ENCODE data around the gene PTPRS.
A peak's percentile ranks its signal among the peaks of the same experiment; 100 is the strongest.

The PTPRS gene

DNA sequence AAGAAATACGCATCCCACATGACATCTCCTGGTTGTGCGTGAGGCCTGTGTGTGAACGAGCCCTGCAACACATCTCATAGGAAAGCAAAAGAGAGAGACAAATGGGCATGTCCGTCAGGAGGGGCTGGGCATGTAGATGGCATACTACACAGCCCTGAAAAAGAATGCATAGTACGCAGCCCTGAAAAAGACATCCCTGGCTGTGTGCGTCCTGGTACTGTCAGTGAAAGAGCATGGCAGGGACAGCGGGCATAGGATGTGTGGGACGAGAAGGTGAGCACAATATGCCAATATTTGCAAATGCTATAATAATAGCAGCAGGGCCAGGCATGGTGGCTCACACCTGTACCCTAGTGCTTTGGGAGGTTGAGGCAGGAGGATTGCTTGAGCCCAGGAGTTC lies 28.6 kb downstream of the PTPRS start:
- Histone ChIP-seq H3K27me3 (ENCODE audit: control insufficient read depth in 1 of 2, insufficient read depth in 2 of 2, low read length in 2 of 2) (no peaks in the 10 kb centered on the region), H3K9ac (ENCODE audit: low read depth in 1 of 2, low read length in 2 of 2) (no peak overlapping the region), H3K4me1 (ENCODE audit: control insufficient read depth in 1 of 2, insufficient read depth in 2 of 2, low read length in 2 of 2) (no peaks in the 10 kb centered on the region), H3K27ac (ENCODE audit: low read depth, low read length) (no peak overlapping the region), H3K4me3 (ENCODE audit: low read depth in 1 of 2, low read length in 2 of 2) (no peak overlapping the region), H3K36me3 (ENCODE audit: control insufficient read depth in 1 of 2, insufficient read depth in 2 of 2, low read length in 2 of 2) (no peaks in the 10 kb centered on the region), H3K9me3 (ENCODE audit: control insufficient read depth in 1 of 2, low read length in 2 of 2) (no peaks in the 10 kb centered on the region)

DNA sequence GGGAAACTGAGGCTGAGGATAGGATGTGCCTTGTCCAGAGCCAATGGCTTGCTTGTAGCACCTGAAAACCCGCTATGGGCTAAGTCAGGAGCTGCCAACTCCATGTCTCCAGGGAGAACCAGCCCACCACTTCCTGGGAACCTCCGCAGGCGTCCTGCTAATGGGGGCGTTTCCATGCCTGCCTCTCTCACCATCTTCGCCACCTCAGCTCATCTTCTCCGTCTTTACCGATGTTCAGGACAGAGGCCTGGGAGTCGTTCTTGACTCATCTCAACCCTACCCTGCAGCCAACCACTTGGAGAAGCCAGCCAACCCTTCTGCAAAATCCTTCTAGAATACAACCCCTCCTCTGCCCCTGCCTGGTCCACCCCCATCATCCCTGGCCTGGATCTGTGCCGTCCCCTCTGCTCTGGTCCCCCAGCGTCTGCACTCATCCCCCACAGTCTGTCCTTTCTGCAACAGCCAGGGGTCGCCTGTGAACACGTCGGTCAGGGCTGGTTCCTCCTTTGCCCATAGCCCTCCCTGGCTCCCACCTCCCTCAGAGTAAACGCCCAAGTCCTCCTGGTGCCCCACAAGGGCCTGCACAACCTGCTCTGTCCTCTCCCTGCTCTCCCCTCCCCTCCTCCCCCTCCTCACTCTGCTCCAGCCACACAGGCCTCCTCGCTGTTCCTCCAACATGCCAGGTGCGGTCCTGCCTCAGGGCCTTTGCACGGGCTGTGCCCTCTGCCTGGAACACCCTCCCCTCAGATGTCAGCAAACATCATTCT lies 31.0 kb downstream of the PTPRS start:
- H3K4me1 ChIP-seq (ENCODE audit: control insufficient read depth in 1 of 2, insufficient read depth in 2 of 2, low read length in 2 of 2): no peaks in the 10 kb centered on the region
- H3K9ac ChIP-seq (ENCODE audit: low read depth in 1 of 2, low read length in 2 of 2): no peak overlapping the region
- H3K27ac ChIP-seq (ENCODE audit: low read depth, low read length): no peak overlapping the region
- no peaks in the 10 kb centered on the region for H3K36me3 ChIP-seq (ENCODE audit: control insufficient read depth in 1 of 2, insufficient read depth in 2 of 2, low read length in 2 of 2)
- no peaks in the 10 kb centered on the region for H3K9me3 ChIP-seq (ENCODE audit: control insufficient read depth in 1 of 2, low read length in 2 of 2)
- H3K27me3 ChIP-seq (ENCODE audit: control insufficient read depth in 1 of 2, insufficient read depth in 2 of 2, low read length in 2 of 2): no peaks in the 10 kb centered on the region
- no peak overlapping the region for H3K4me3 ChIP-seq (ENCODE audit: low read depth in 1 of 2, low read length in 2 of 2)

DNA sequence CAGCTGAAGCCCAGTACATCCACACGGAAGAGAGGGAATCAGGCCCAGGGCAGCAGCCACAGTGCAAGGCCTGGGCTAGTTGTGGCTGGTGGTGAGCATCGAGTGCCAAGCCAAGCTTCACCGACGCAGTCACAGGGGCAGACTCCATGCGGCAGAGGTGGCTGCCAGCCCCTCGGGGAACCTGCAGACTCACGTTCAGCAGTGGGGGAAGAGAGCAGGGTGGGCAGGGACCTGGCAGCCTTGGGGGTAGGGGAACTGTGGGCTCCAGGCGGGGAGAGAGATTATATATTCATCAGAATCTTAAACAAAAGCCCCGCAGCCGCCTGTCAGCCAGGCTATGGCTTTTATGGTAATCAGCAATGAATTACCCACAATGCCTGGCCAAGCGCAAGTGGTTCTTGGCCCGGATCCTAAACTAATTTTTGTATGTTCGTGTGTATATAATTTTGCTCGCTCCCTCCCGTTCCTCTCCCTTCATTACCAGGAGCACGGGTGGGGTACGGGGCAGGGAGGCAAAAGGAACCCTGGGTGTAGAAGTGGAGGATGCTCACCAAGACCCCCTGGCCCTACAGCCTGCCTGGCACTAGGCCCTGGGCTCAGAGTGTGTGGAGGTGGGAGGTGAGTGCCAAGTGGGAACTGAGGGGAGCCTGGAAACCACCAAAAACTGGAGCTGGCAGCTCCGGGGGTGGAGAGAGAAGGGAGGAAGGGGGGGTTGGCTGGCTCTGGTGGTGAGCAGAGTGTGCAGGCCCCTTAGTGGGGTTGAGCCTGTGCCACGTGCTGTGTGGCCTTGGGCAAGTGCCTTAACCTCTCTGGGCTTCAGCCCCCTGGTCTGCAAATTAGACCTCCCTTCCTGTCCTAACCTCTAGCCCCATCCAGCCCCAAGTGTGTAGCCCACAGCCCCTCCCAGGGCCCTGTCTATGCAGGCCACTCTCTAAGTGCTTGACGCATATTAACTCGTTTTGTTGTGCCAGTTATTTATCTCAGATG lies 31.9 kb downstream of the PTPRS start:
- Histone ChIP-seq H3K36me3 (ENCODE audit: control insufficient read depth in 1 of 2, insufficient read depth in 2 of 2, low read length in 2 of 2) (no peaks in the 10 kb centered on the region), H3K27ac (ENCODE audit: low read depth, low read length) (peak overlapping the region; percentile 50), H3K4me1 (ENCODE audit: control insufficient read depth in 1 of 2, insufficient read depth in 2 of 2, low read length in 2 of 2) (no peaks in the 10 kb centered on the region), H3K9ac (ENCODE audit: low read depth in 1 of 2, low read length in 2 of 2) (peak overlapping the region in 1 of 2 donors; percentile 25), H3K27me3 (ENCODE audit: control insufficient read depth in 1 of 2, insufficient read depth in 2 of 2, low read length in 2 of 2) (no peaks in the 10 kb centered on the region), H3K4me3 (ENCODE audit: low read depth in 1 of 2, low read length in 2 of 2) (no peak overlapping the region), H3K9me3 (ENCODE audit: control insufficient read depth in 1 of 2, low read length in 2 of 2) (no peaks in the 10 kb centered on the region)

DNA sequence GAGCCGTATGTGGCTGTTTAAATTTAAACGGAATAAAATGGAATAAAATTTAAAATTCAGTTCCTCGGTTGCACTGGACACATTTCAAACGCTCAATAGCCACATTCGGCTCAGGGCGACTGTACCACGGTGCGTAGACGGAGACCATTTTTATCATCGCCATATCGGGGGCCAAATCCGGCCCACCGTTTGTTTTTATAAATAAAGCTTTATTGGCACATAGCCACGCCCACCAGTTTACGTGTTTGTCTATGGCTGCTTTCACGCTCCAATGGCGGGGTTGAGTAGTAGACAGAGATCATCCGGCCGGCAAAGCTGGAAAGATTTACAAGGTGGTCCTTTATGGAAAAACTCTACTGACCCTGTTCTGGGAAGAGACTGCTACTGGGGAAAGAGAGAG lies 33.0 kb downstream of the PTPRS start:
- Histone ChIP-seq H3K27me3 (ENCODE audit: control insufficient read depth in 1 of 2, insufficient read depth in 2 of 2, low read length in 2 of 2) (no peaks in the 10 kb centered on the region), H3K9ac (ENCODE audit: low read depth in 1 of 2, low read length in 2 of 2) (no peak overlapping the region), H3K36me3 (ENCODE audit: control insufficient read depth in 1 of 2, insufficient read depth in 2 of 2, low read length in 2 of 2) (no peaks in the 10 kb centered on the region), H3K27ac (ENCODE audit: low read depth, low read length) (no peak overlapping the region), H3K9me3 (ENCODE audit: control insufficient read depth in 1 of 2, low read length in 2 of 2) (no peaks in the 10 kb centered on the region), H3K4me3 (ENCODE audit: low read depth in 1 of 2, low read length in 2 of 2) (no peak overlapping the region), H3K4me1 (ENCODE audit: control insufficient read depth in 1 of 2, insufficient read depth in 2 of 2, low read length in 2 of 2) (no peaks in the 10 kb centered on the region)

DNA sequence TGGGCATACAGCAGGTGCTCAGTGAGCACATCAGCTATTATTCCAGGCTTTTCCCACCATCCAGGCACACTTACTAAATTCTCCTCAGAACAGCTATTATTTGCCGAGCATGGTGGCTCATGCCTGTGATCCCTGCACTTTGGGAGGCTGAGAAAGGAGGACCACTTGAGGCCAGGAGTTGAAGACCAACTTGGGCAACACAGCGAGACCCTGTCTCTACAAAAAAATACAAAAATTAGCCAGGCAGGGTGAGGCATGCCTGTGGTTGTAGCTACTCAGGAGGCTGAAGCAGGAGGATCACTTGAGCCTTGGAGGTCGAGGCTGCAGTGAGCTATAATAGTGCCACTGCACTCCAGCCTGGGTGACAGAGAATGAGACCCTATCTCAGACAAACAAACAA lies 35.4 kb downstream of the PTPRS start:
- H3K9me3 ChIP-seq (ENCODE audit: control insufficient read depth in 1 of 2, low read length in 2 of 2): no peaks in the 10 kb centered on the region
- H3K36me3 ChIP-seq (ENCODE audit: control insufficient read depth in 1 of 2, insufficient read depth in 2 of 2, low read length in 2 of 2): no peaks in the 10 kb centered on the region
- H3K27ac ChIP-seq (ENCODE audit: low read depth, low read length): no peak overlapping the region
- no peak overlapping the region for H3K9ac ChIP-seq (ENCODE audit: low read depth in 1 of 2, low read length in 2 of 2)
- no peaks in the 10 kb centered on the region for H3K4me1 ChIP-seq (ENCODE audit: control insufficient read depth in 1 of 2, insufficient read depth in 2 of 2, low read length in 2 of 2)
- no peak overlapping the region for H3K4me3 ChIP-seq (ENCODE audit: low read depth in 1 of 2, low read length in 2 of 2)
- H3K27me3 ChIP-seq (ENCODE audit: control insufficient read depth in 1 of 2, insufficient read depth in 2 of 2, low read length in 2 of 2): no peaks in the 10 kb centered on the region

DNA sequence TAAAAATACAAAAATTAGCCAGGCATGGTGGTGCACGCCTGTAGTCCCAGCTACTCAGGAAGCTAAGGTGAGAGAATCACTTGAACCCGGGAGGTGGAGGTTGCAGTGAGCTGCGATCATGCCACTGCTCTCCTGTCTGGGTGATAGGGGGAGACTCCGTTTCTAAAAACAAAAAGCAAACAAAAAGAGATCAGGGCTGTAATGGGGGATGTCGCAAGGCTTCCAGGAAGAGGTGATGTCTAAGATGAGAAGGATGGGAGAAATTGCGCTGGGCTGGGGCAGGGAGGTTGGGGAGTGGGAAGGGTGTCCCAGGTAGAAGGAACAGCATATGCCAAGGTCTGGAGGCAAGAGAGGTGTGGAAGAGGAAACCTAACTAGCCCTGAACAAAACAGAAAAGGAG lies 36.1 kb downstream of the PTPRS start:
- no peak overlapping the region for H3K27ac ChIP-seq (ENCODE audit: low read depth, low read length)
- H3K4me1 ChIP-seq (ENCODE audit: control insufficient read depth in 1 of 2, insufficient read depth in 2 of 2, low read length in 2 of 2): no peaks in the 10 kb centered on the region
- H3K9me3 ChIP-seq (ENCODE audit: control insufficient read depth in 1 of 2, low read length in 2 of 2): no peaks in the 10 kb centered on the region
- no peak overlapping the region for H3K9ac ChIP-seq (ENCODE audit: low read depth in 1 of 2, low read length in 2 of 2)
- H3K4me3 ChIP-seq (ENCODE audit: low read depth in 1 of 2, low read length in 2 of 2): no peak overlapping the region
- no peaks in the 10 kb centered on the region for H3K36me3 ChIP-seq (ENCODE audit: control insufficient read depth in 1 of 2, insufficient read depth in 2 of 2, low read length in 2 of 2)
- H3K27me3 ChIP-seq (ENCODE audit: control insufficient read depth in 1 of 2, insufficient read depth in 2 of 2, low read length in 2 of 2): no peaks in the 10 kb centered on the region

DNA sequence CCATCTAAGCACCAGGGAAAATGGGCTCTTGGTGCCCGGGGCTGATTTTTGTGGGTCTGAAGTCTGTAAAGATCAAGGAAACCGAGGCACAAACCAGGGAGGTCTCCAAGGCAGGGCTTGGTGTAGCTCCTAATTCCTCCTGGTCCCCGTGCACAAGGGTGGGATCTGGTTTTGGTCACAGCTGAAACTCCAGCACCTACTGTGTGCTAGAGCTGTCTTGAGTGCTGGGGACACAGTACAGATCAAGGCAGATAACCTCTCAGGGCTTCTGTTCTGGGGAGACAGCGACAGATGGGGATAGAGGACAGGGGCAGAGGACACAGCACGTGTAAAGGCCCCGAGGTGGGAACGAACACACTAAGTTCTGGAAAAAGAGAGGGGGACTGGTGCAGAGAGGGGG lies 37.4 kb downstream of the PTPRS start:
- H3K9ac ChIP-seq (ENCODE audit: low read depth in 1 of 2, low read length in 2 of 2): no peak overlapping the region
- H3K27me3 ChIP-seq (ENCODE audit: control insufficient read depth in 1 of 2, insufficient read depth in 2 of 2, low read length in 2 of 2): no peaks in the 10 kb centered on the region
- no peaks in the 10 kb centered on the region for H3K4me1 ChIP-seq (ENCODE audit: control insufficient read depth in 1 of 2, insufficient read depth in 2 of 2, low read length in 2 of 2)
- no peaks in the 10 kb centered on the region for H3K36me3 ChIP-seq (ENCODE audit: control insufficient read depth in 1 of 2, insufficient read depth in 2 of 2, low read length in 2 of 2)
- H3K27ac ChIP-seq (ENCODE audit: low read depth, low read length): no peak overlapping the region
- no peak overlapping the region for H3K4me3 ChIP-seq (ENCODE audit: low read depth in 1 of 2, low read length in 2 of 2)
- H3K9me3 ChIP-seq (ENCODE audit: control insufficient read depth in 1 of 2, low read length in 2 of 2): no peaks in the 10 kb centered on the region

DNA sequence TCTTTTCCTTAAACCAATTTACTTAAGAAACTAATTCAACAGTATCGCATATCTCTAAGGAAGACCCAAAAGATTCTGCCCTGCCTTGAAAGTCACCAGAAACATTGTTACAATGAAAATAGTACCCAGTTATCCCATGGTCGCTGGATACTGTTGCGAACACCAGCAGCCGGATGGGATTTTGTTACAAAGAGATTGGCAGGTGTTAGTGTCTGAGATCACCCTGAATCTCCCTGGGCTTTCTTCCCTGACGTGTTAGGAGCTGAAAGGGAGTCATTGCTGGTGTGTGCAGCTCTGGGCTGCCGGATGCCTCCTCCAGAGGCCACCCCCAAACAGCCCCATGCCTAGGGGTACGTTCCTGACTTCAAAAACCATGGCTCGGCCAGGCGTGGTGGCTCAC lies 38.2 kb downstream of the PTPRS start:
- no peaks in the 10 kb centered on the region for H3K9me3 ChIP-seq (ENCODE audit: control insufficient read depth in 1 of 2, low read length in 2 of 2)
- H3K9ac ChIP-seq (ENCODE audit: low read depth in 1 of 2, low read length in 2 of 2): no peak overlapping the region
- H3K36me3 ChIP-seq (ENCODE audit: control insufficient read depth in 1 of 2, insufficient read depth in 2 of 2, low read length in 2 of 2): no peaks in the 10 kb centered on the region
- no peak overlapping the region for H3K27ac ChIP-seq (ENCODE audit: low read depth, low read length)
- no peak overlapping the region for H3K4me3 ChIP-seq (ENCODE audit: low read depth in 1 of 2, low read length in 2 of 2)
- H3K4me1 ChIP-seq (ENCODE audit: control insufficient read depth in 1 of 2, insufficient read depth in 2 of 2, low read length in 2 of 2): no peaks in the 10 kb centered on the region
- H3K27me3 ChIP-seq (ENCODE audit: control insufficient read depth in 1 of 2, insufficient read depth in 2 of 2, low read length in 2 of 2): no peaks in the 10 kb centered on the region

DNA sequence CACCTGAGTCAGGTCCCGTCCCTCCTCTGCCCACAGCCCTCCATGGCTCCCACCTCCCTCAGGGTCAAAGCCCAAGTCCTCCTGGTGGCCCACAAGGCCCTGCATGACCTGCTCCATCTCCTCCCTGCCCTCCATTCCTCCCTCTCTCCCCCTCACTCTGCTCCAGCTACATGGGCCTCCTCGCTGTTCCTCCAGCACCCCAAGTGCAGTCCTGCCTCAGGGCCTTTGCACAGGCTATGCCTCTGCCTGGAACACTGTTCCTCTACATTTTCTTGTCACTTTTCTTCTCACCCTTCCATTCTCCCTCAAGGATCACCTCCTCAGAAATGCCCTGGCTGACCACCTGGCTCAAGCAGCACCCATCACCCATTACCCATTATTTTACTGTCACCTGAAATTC lies 41.5 kb downstream of the PTPRS start:
- H3K4me3 ChIP-seq (ENCODE audit: low read depth in 1 of 2, low read length in 2 of 2): no peak overlapping the region
- no peaks in the 10 kb centered on the region for H3K36me3 ChIP-seq (ENCODE audit: control insufficient read depth in 1 of 2, insufficient read depth in 2 of 2, low read length in 2 of 2)
- no peak overlapping the region for H3K27ac ChIP-seq (ENCODE audit: low read depth, low read length)
- H3K27me3 ChIP-seq (ENCODE audit: control insufficient read depth in 1 of 2, insufficient read depth in 2 of 2, low read length in 2 of 2): peaks cover 0 to 4% of the 10 kb centered on the region in 2 donors
- H3K9me3 ChIP-seq (ENCODE audit: control insufficient read depth in 1 of 2, low read length in 2 of 2): no peaks in the 10 kb centered on the region
- no peaks in the 10 kb centered on the region for H3K4me1 ChIP-seq (ENCODE audit: control insufficient read depth in 1 of 2, insufficient read depth in 2 of 2, low read length in 2 of 2)
- H3K9ac ChIP-seq (ENCODE audit: low read depth in 1 of 2, low read length in 2 of 2): no peak overlapping the region

DNA sequence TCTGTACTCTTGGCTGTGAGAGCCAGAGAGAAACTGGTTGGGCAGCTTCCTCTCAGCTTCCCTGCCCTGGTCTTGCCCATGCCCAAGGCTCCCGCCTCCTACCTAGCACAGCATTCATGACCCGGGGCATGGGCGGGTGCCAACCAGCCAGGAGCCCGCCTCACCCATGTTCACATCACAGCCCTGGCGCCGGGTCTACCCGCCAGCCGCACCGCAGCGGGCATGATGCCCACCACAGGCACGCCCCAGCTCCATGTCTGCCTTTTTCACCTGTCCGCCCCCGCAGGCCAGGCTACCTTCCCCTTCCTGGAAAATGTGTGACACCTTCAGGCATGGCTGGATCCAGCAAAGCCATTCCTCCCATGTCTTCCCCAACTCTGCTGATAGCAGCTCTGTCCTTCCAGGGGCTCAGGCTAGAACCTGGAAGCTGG lies 42.1 kb downstream of the PTPRS start:
- Histone ChIP-seq H3K4me1 (ENCODE audit: control insufficient read depth in 1 of 2, insufficient read depth in 2 of 2, low read length in 2 of 2) (no peaks in the 10 kb centered on the region), H3K27ac (ENCODE audit: low read depth, low read length) (no peak overlapping the region), H3K36me3 (ENCODE audit: control insufficient read depth in 1 of 2, insufficient read depth in 2 of 2, low read length in 2 of 2) (no peaks in the 10 kb centered on the region), H3K9ac (ENCODE audit: low read depth in 1 of 2, low read length in 2 of 2) (no peak overlapping the region), H3K27me3 (ENCODE audit: control insufficient read depth in 1 of 2, insufficient read depth in 2 of 2, low read length in 2 of 2) (peaks cover 0 to 4% of the 10 kb centered on the region in 2 donors), H3K4me3 (ENCODE audit: low read depth in 1 of 2, low read length in 2 of 2) (no peak overlapping the region), H3K9me3 (ENCODE audit: control insufficient read depth in 1 of 2, low read length in 2 of 2) (no peaks in the 10 kb centered on the region)
